K562 (cell line): ENCODE data around the gene LRP1B. TPM values are rescaled to one million over a fixed set of nuclear protein-coding genes. Genes with fewer than 3 reads are reported as not detected.

Experiments
- ATAC-seq: fragments of 200-7000 bp; cut with Tn5 transposase; 3 replicates; pipeline ENCODE4 v1.9.1; 2020; ENCODE audit warnings: moderate library complexity
- BruUV-seq: library from RNA; stranded (reverse); fragments of 400-500 nt; replicated peaks from 2 replicates; lab custom pipeline; 2021; lab: Mats Ljungman, UMichigan
- CTCF ChIA-PET: fragments of 300-600 bp; formaldehyde crosslinking; extraction: SDS; loops from one replicate; lab custom pipeline; 2021; ENCODE audit warnings: low intra/inter-chr PET ratio; lab: Yijun Ruan, JAX
- POLR2A ChIA-PET: fragments of 300-600, 350-650 bp; sonication (Branson Sonifier 250); formaldehyde crosslinking; extraction: SDS; loops from one replicate; lab custom pipeline; 2021; ENCODE audit warnings: antibody characterized with exemption, inconsistent platforms; lab: Yijun Ruan, JAX
- DNase-seq, 4 experiments: peaks; one replicate each; pipeline versions ENCODE4 v3.0.0 to v3.0.0-alpha.2; 2011 to 2018; ENCODE audit warnings: low spot score in 3 of 4, mixed read lengths in 3 of 4; ENCODE audit errors: extremely low read depth in 1 of 4
- FAIRE-seq: peaks from 2 replicates; lab custom pipeline; 2011; peaks lifted over from hg19 to GRCh38; lab: Jason Lieb, UNC
- H2AFZ ChIP-seq: 2 replicates; pipeline ENCODE4 v1.6.0; 2011; ENCODE audit warnings: low read depth, low read length, control low read depth, inconsistent platforms
- H3K27ac ChIP-seq: fragments of 200-600 bp; 3 replicates; pipeline ENCODE4 v1.8.0; 2011; ENCODE audit warnings: low read depth, mild to moderate bottlenecking, control low read depth, inconsistent platforms, low read length, moderate library complexity, mixed read lengths; ENCODE audit errors: extremely low read depth
- H3K27me3 ChIP-seq, 2 experiments: fragments of 300-600 bp in 1 of 2; 2 replicates in 1 of 2; 3 replicates in 1 of 2; pipeline versions ENCODE4 v1.6.0 to v1.8.0; 2011; ENCODE audit warnings: inconsistent platforms in 2 of 2, low read length in 2 of 2, mild to moderate bottlenecking in 1 of 2, mixed read lengths in 1 of 2, moderate library complexity in 1 of 2; ENCODE audit not compliant: control insufficient read depth in 2 of 2, insufficient read depth in 2 of 2
- H3K36me3 ChIP-seq: fragments of 300-600 bp; 3 replicates; pipeline ENCODE4 v1.8.0; 2011; ENCODE audit warnings: mild to moderate bottlenecking, low read length, inconsistent platforms; ENCODE audit not compliant: control insufficient read depth, insufficient read depth
- H3K4me1 ChIP-seq, 2 experiments: fragments of 200-600 bp in 1 of 2; replicated peaks in 1 of 2; 2 replicates in 1 of 2; 3 replicates in 1 of 2; pipeline versions ENCODE4 v1.5.1 to v1.8.0; 2011; ENCODE audit warnings: inconsistent platforms in 2 of 2, low read length in 2 of 2, mild to moderate bottlenecking in 1 of 2, mixed read lengths in 1 of 2, moderate library complexity in 1 of 2; ENCODE audit not compliant: control insufficient read depth in 2 of 2, insufficient read depth in 2 of 2
- H3K4me2 ChIP-seq: 2 replicates; pipeline ENCODE4 v1.6.1; 2011; ENCODE audit warnings: low read length, control low read depth, inconsistent platforms, mixed read lengths; ENCODE audit not compliant: insufficient read depth
- H3K4me3 ChIP-seq: fragments of 200-600 bp; sonication (generic), shearing (Covaris generic); 2 replicates; pipeline ENCODE4 v1.5.1; 2016; ENCODE audit warnings: control low read depth, inconsistent platforms
- H3K79me2 ChIP-seq: fragments of 200-600 bp; 3 replicates; pipeline ENCODE4 v1.8.0; 2011; ENCODE audit warnings: low read length, inconsistent platforms; ENCODE audit not compliant: control insufficient read depth, insufficient read depth
- H3K9ac ChIP-seq, 2 experiments: 2 replicates each; pipeline versions ENCODE4 v1.6.0 to v1.6.1; 2011; ENCODE audit warnings: low read depth in 2 of 2, low read length in 2 of 2, control low read depth in 1 of 2, inconsistent platforms in 1 of 2, mild to moderate bottlenecking in 1 of 2, mixed read lengths in 1 of 2; ENCODE audit not compliant: insufficient read depth in 1 of 2
- H3K9me1 ChIP-seq: one replicate; pipeline ENCODE4 v1.6.0; 2011; ENCODE audit warnings: inconsistent platforms, mild to moderate bottlenecking, low read length, moderate library complexity; ENCODE audit not compliant: control insufficient read depth, insufficient read depth
- H3K9me3 ChIP-seq: replicated peaks from 2 replicates; pipeline ENCODE4 v1.5.1; 2011; ENCODE audit warnings: low read depth, low read length, inconsistent platforms; ENCODE audit not compliant: control insufficient read depth, insufficient read depth
- H4K20me1 ChIP-seq: replicated peaks from 2 replicates; pipeline ENCODE4 v1.6.1; 2011; ENCODE audit warnings: low read length, inconsistent platforms, mixed read lengths; ENCODE audit not compliant: control insufficient read depth, insufficient read depth
- CBX2 ChIP-seq: fragments of 200-600 bp; sonication (generic); IDR thresholded peaks from one replicate; pipeline ENCODE4 v1.6.1; 2012; ENCODE audit warnings: mild to moderate bottlenecking, low read length, inconsistent platforms; ENCODE audit not compliant: insufficient read depth, poor library complexity, severe bottlenecking
- CREBBP ChIP-seq: IDR thresholded peaks from one replicate; pipeline ENCODE4 v1.6.1; 2012; ENCODE audit warnings: low read depth, mild to moderate bottlenecking, control low read depth, inconsistent platforms, low read length
- GABPA ChIP-seq: fragments of 200-800 bp; sonication (Bioruptor generic); conservative IDR thresholded peaks from 2 replicates; pipeline ENCODE4 v1.6.1; 2016; ENCODE audit warnings: low read depth, missing genetic modification characterization, missing compliant biosample characterization
- HES1 ChIP-seq: fragments of 450-650 bp; IDR thresholded peaks from 2 replicates; pipeline ENCODE4 v1.6.1; 2016; ENCODE audit warnings: low read depth, mild to moderate bottlenecking, moderate library complexity
- HEY1 ChIP-seq: fragments of 250-450 bp; sonication (Bioruptor Pico); IDR thresholded peaks from 2 replicates; pipeline ENCODE4 v1.5.0; 2020; ENCODE audit warnings: mild to moderate bottlenecking, moderate library complexity, borderline replicate concordance
- KDM4B ChIP-seq, 2 experiments: fragments of 450-650 bp in 1 of 2; sonication (generic) in 1 of 2; IDR thresholded peaks; 2 replicates each; pipeline ENCODE4 v1.6.1; 2016 to 2017; ENCODE audit warnings: borderline replicate concordance in 2 of 2, antibody characterized with exemption in 1 of 2, low read depth in 1 of 2, mild to moderate bottlenecking in 1 of 2
- MCM5 ChIP-seq: fragments of 450-650 bp; IDR thresholded peaks from 2 replicates; pipeline ENCODE4 v1.6.1; 2016; ENCODE audit warnings: low read depth
- NCOR1 ChIP-seq: fragments of 450-650 bp; IDR thresholded peaks from 2 replicates; pipeline ENCODE4 v1.6.1; 2016; ENCODE audit warnings: mild to moderate bottlenecking, moderate library complexity
- PBX2 ChIP-seq, 2 experiments: IDR thresholded peaks in 1 of 2; conservative IDR thresholded peaks in 1 of 2; 2 replicates each; pipeline ENCODE4 v1.6.1; 2016; ENCODE audit warnings: low read depth in 2 of 2, mild to moderate bottlenecking in 1 of 2, missing compliant biosample characterization in 1 of 2, missing genetic modification characterization in 1 of 2, moderate library complexity in 1 of 2
- POLR2AphosphoS2 ChIP-seq: IDR thresholded peaks from 2 replicates; pipeline ENCODE4 v1.6.1; 2012; ENCODE audit warnings: low read length, improper control_type of control experiment
- SAFB2 ChIP-seq: fragments of 200-400 bp; formaldehyde crosslinking; IDR thresholded peaks from 2 replicates; pipeline ENCODE4 v1.6.1; 2018; ENCODE audit warnings: borderline replicate concordance, low read length, low read depth, moderate library complexity; ENCODE audit not compliant: severe bottlenecking
- ZNF444 ChIP-seq: fragments of 250-450 bp; sonication (Bioruptor Pico); IDR thresholded peaks from 2 replicates; pipeline ENCODE4 v1.4.0; 2020; ENCODE audit warnings: mild to moderate bottlenecking, moderate library complexity
- WGBS: fragments of 100-300 bp; shearing (Covaris generic); methylation state at CpG from one replicate; pipeline ENCODE4 v1.1.6; 2016; ENCODE audit warnings: low coverage, mixed read lengths; ENCODE audit not compliant: insufficient coverage; ENCODE audit errors: missing lambda C conversion rate; 5-methylcytosine and 5-hydroxymethylcytosine counted together
- in situ Hi-C: fragments of 300-500 bp; cut with MboI; formaldehyde crosslinking; loops from 4 replicates; pipeline ENCODE4 v1.15.0; 2018; ENCODE audit warnings: inconsistent platforms, mixed read lengths
- intact Hi-C: fragments of 100-400 bp; cut with micrococcal nuclease; formaldehyde crosslinking; loops from 2 replicates; pipeline ENCODE4 v1.14.2; 2022
- polyA plus RNA-seq, 8 experiments: library from polyadenylated mRNA; depleted of rRNA in 4 of 8; stranded (reverse) in 5 of 8; unstranded in 3 of 8; fragments of >200 nt; fragmentation: Nextera tagmentation in 2 of 8; fragmentation: Illumina TruSeq in 1 of 8; extraction: Ambion mirVana in 2 of 8; extraction: Trizol in 1 of 8; gene quantifications; 2 replicates each; pipeline versions ENCODE4 v1.2.1 to v1.2.3, GENCODE V29; 2011 to 2014; ENCODE audit warnings: inconsistent platforms in 1 of 8, missing spikeins in 1 of 8
- total RNA-seq, 7 experiments: library from RNA; depleted of rRNA in 6 of 7; stranded (reverse); fragments of >200 nt in 6 of 7; fragmentation: Illumina TruSeq in 2 of 7; extraction: Trizol in 2 of 7; gene quantifications; 2 replicates each; pipeline versions ENCODE4 v1.2.1 to v1.2.3, GENCODE V29; 2011 to 2021; ENCODE audit warnings: low replicate concordance in 1 of 7
- TF ChIP-seq, protein P1 (sequence below): fragments of 250-450 bp; sonication (Bioruptor Pico); IDR thresholded peaks from 2 replicates; pipeline ENCODE4 v1.8.0; 2021; ENCODE audit warnings: borderline replicate concordance, mild to moderate bottlenecking, moderate library complexity; ENCODE audit not compliant: poor library complexity, severe bottlenecking

Gene LRP1B
- total and polyA plus RNA-seq, 9 of the 15 experiments (the other 6 are each of a cell fraction or from before 2014, with no cell fraction given): not detected

- H3K9ac ChIP-seq: no peak overlapping the region
- no peaks in the 10 kb centered on the region for H3K9me3 ChIP-seq
- no peak overlapping the region for H3K27ac ChIP-seq
- no peaks in the 10 kb centered on the region for H3K79me2 ChIP-seq
- BruUV-seq: no TSS peak
- H3K27me3 ChIP-seq: no peaks in the 10 kb centered on the region
- intact Hi-C loops (no loop called here), in situ Hi-C loops (no loop called here)
- no peak overlapping the region for H3K4me3 ChIP-seq
- no peak for TF ChIP-seq POLR2AphosphoS2
- no peak for TF ChIP-seq HES1
- no peak for TF ChIP-seq HEY1 (CRISPR knock-in tag)
- no peak for TF ChIP-seq GABPA
- TF ChIP-seq MCM5: no peak
- TF ChIP-seq NCOR1: no peak
- no peak for TF ChIP-seq KDM4B (IDR thresholded peaks at IDR 0.05; ENCODE audit: borderline replicate concordance in 2 of 2, low read depth in 1 of 2)
- TF ChIP-seq ZNF444 (CRISPR knock-in tag): no peak
- no peak for TF ChIP-seq CBX2
- no peak for TF ChIP-seq PBX2 (CRISPR knock-in tag; IDR thresholded peaks at IDR 0.05; ENCODE audit: low read depth)
- TF ChIP-seq PBX2 (tag; conservative IDR thresholded peaks at IDR 0.05; ENCODE audit: low read depth): no peak
- TF ChIP-seq, protein P1, sequence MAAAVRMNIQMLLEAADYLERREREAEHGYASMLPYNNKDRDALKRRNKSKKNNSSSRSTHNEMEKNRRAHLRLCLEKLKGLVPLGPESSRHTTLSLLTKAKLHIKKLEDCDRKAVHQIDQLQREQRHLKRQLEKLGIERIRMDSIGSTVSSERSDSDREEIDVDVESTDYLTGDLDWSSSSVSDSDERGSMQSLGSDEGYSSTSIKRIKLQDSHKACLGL (CRISPR knock-in tag): no peak
- no peak for TF ChIP-seq SAFB2
- no peak for TF ChIP-seq CREBBP
- FAIRE-seq: no peak
- no peaks in the 10 kb centered on the region for H3K36me3 ChIP-seq
- ChIA-PET POLR2A (no interaction called here), CTCF (no interaction called here)
- H4K20me1 ChIP-seq: no peaks in the 10 kb centered on the region
- 0% methylated on average over 2 of the region's 2 CpGs for WGBS
- H3K4me1 ChIP-seq: no peaks in the 10 kb centered on the region
- DNase-seq: no peak
- H2AFZ ChIP-seq: no peak overlapping the region
- H3K9me1 ChIP-seq: no peaks in the 10 kb centered on the region
- H3K4me2 ChIP-seq: no peak overlapping the region
- no peak for ATAC-seq
Observed at GRCh38 chr2:140698636-140699035, 1432.2 kb downstream of the LRP1B start.
